ENCODE measurements around the gene DMD. TPM values are rescaled to one million over a fixed set of nuclear protein-coding genes. Genes with fewer than 3 reads are reported as not detected.
A peak's percentile ranks its signal among the peaks of the same experiment; 100 is the strongest.

DMD gene
- total RNA-seq, 3 donors from 2014 or later, result 11.2 to 140 (median 12.6) TPM

DNA sequence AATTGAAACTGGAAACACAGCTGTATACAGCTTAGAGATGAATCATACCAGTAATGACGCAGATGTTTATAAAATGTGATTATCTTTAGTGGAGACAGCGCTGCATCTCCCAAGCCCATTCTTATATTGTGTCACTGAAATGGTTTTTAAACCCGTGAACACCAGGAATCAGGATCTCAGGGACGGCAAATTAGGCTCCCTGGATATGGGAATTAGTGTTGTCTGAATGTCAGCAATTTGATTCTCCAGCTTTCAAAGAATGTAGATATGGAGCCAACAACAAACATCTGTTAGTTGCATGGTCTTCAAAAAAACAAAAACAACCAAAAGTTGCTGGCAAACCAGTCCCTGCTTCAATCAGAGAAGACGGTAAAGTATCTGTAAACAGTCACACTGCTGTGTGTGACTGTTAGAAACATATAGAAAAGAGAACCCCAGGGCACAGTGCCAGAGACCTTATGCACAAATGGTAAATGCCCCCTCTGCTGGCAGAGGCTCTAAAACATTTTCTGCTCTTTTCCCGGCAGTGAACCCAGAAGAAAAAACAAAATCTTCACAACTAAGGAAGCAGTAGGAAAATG lies 1787.7 kb downstream of the DMD start:
- no peaks in the 10 kb centered on the region for H3K36me3 ChIP-seq (ENCODE audit: low read depth)
- ATAC-seq (peak; percentile 34), DNase-seq (peak in 1 of 3 donors; percentile 60)
- no peak for TF ChIP-seq CTCF (IDR thresholded peaks at IDR 0.05)
- intact Hi-C loops (cut with DNase I, micrococcal nuclease), result no loop called here
- H3K4me3 ChIP-seq, result no peak overlapping the region
- no peaks in the 10 kb centered on the region for H3K9me3 ChIP-seq
- H3K4me1 ChIP-seq (ENCODE audit: low read depth), result no peaks in the 10 kb centered on the region

- Histone ChIP-seq H3K9me3 (no peaks in the 10 kb centered on the region), H3K4me3 (no peak overlapping the region), H3K36me3 (ENCODE audit: low read depth) (no peaks in the 10 kb centered on the region), H3K4me1 (ENCODE audit: low read depth) (no peaks in the 10 kb centered on the region)
- DNase-seq, result no peak
- intact Hi-C loops (cut with DNase I, micrococcal nuclease), result no loop called here
- no peak for ATAC-seq
- TF ChIP-seq CTCF (IDR thresholded peaks at IDR 0.05), result no peak
These were observed 1789.9 kb downstream of the DMD start for GRCh38 chrX:31421441-31421840.

GRCh38 chrX:31420711-31421151 lies 1790.6 kb downstream of the DMD start:
- Histone ChIP-seq H3K4me1 (ENCODE audit: low read depth) (no peaks in the 10 kb centered on the region), H3K36me3 (ENCODE audit: low read depth) (no peaks in the 10 kb centered on the region), H3K4me3 (no peak overlapping the region), H3K9me3 (no peaks in the 10 kb centered on the region)
- ATAC-seq (no peak), DNase-seq (no peak)
- TF ChIP-seq CTCF (IDR thresholded peaks at IDR 0.05), result no peak
- intact Hi-C loops (cut with DNase I, micrococcal nuclease), result no loop called here

DNA sequence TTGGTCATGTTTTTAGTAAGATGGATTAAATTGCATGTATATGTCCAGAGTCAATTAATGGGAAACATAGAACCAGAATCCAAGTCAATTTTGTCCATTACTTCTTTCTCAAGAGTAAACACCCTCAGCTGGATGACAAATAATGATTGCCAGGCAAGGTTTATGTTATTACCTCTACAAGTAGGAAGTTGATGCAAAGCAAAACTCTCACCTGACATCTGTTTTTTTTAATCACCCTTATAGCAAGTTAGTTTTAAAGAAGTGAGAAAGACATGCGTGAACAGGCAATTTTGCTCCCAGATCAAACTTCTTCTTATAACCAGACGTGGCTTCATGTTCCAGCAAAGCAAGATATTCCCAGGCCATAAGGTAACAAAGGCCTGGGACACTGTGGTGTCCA lies 1791.0 kb downstream of the DMD start:
- DNase-seq (no peak), ATAC-seq (no peak)
- no peaks in the 10 kb centered on the region for H3K4me1 ChIP-seq (ENCODE audit: low read depth)
- H3K36me3 ChIP-seq (ENCODE audit: low read depth), result no peaks in the 10 kb centered on the region
- no peaks in the 10 kb centered on the region for H3K9me3 ChIP-seq
- intact Hi-C loops (cut with DNase I, micrococcal nuclease), result no loop called here
- no peak overlapping the region for H3K4me3 ChIP-seq
- TF ChIP-seq CTCF (IDR thresholded peaks at IDR 0.05), result no peak

DNA sequence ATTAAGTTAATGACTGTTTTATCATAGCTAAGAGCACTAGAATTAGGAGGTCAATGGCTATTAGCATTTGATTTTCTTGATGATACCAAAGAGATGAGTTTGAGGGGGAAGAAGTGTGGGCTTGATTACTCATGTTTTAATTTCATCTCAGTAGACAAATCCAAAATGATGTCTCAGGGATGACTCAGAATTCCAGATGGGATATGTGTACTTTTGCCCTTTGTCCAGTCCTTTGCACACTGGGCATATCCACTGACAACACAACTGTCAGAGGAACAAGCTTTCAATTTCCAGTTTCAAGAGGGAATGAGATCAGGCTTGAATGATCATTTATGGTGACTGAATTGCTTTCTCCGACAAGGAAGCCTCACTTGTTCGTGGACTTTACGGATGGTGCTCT lies 1814.2 kb downstream of the DMD start:
- Histone ChIP-seq H3K4me3 (no peak overlapping the region), H3K4me1 (ENCODE audit: low read depth) (no peaks in the 10 kb centered on the region), H3K9me3 (no peaks in the 10 kb centered on the region), H3K36me3 (ENCODE audit: low read depth) (no peaks in the 10 kb centered on the region)
- intact Hi-C loops (cut with DNase I, micrococcal nuclease), result no loop called here
- TF ChIP-seq CTCF (IDR thresholded peaks at IDR 0.05), result no peak
- DNase-seq (no peak), ATAC-seq (no peak)

- ATAC-seq, result no peak
- TF ChIP-seq CTCF (IDR thresholded peaks at IDR 0.05), result no peak
- no peaks in the 10 kb centered on the region for H3K36me3 ChIP-seq (ENCODE audit: low read depth)
- H3K4me1 ChIP-seq (ENCODE audit: low read depth), result no peaks in the 10 kb centered on the region
- DNase-seq, result no peak
- no peaks in the 10 kb centered on the region for H3K9me3 ChIP-seq
- no peak overlapping the region for H3K4me3 ChIP-seq
- intact Hi-C loops (cut with DNase I, micrococcal nuclease), result no loop called here
These were observed 1818.8 kb downstream of the DMD start for GRCh38 chrX:31392513-31392912.
